ENCODE measurements around the gene AIRE.
A peak's percentile ranks its signal among the peaks of the same experiment; 100 is the strongest.
"Not testable (repeated sequence)": the region's sequence is repeated elsewhere in the genome, so short reads cannot be mapped to it uniquely, and the experiment has no call there.

Gene AIRE

DNA sequence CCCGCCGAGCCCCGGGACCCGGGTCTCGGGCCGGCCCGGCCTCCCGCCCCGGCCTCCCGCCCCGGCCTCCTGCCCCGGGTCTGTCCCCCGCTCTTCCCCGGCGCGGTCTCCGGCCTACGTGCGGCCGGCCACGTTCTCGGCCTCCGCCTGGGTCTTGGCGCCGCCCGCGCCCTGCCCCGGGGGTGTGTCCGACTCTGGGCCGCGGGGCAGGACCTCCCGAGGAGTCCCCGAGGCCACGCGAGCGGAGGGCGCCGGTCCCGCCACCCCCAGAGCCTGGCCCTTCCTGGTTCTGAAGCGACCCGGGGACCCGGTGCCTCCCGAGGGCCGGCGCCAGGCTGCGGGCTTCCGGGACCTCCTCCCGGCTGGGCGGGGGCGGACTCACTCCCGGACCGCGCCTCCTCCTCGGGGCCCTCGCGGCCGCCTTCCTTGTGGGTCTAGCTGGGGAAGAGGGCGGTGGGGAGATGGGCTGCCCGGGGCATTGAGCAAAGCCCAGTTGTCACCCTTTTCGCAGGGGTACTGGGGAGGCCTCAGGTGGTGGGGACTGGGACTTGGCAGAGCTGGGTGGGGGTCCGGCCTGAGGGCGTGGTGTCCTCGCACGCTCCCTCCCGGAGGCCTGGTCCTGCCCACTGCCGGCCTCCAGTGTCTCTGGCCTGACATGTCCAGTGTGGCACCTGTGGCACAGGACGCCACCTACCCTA, 14.7 kb downstream of the AIRE start:
- TF ChIP-seq, protein P1, sequence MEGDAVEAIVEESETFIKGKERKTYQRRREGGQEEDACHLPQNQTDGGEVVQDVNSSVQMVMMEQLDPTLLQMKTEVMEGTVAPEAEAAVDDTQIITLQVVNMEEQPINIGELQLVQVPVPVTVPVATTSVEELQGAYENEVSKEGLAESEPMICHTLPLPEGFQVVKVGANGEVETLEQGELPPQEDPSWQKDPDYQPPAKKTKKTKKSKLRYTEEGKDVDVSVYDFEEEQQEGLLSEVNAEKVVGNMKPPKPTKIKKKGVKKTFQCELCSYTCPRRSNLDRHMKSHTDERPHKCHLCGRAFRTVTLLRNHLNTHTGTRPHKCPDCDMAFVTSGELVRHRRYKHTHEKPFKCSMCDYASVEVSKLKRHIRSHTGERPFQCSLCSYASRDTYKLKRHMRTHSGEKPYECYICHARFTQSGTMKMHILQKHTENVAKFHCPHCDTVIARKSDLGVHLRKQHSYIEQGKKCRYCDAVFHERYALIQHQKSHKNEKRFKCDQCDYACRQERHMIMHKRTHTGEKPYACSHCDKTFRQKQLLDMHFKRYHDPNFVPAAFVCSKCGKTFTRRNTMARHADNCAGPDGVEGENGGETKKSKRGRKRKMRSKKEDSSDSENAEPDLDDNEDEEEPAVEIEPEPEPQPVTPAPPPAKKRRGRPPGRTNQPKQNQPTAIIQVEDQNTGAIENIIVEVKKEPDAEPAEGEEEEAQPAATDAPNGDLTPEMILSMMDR (IDR thresholded peaks at IDR 0.05; ENCODE audit: extremely low read depth, missing control alignments): no peak
- DNase-seq (ENCODE audit: low spot score): peak; percentile 91

DNA sequence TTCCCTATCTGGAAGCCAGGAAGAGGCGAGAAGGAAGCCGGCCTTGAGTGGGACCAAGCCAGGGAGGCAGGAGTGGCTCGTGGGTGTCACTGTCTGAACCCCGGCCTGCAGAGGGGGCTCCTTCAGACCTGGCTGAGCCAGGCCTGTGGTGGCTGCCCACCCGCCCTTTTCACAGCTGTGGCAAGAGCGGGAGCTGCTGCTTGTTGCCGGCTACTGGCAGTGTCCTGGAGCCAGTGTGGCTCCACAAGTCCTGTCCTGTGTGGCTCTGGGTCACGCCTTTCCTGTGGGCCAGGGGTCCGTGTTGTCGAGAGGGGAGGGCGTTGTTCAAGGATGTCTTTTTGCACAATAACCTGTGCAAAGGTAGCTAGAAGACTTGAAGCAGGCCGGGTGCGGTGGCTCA, 15.5 kb downstream of the AIRE start:
- DNase-seq (ENCODE audit: low spot score): no peak
- TF ChIP-seq, protein P1 (IDR thresholded peaks at IDR 0.05; ENCODE audit: extremely low read depth, missing control alignments): no peak

DNA sequence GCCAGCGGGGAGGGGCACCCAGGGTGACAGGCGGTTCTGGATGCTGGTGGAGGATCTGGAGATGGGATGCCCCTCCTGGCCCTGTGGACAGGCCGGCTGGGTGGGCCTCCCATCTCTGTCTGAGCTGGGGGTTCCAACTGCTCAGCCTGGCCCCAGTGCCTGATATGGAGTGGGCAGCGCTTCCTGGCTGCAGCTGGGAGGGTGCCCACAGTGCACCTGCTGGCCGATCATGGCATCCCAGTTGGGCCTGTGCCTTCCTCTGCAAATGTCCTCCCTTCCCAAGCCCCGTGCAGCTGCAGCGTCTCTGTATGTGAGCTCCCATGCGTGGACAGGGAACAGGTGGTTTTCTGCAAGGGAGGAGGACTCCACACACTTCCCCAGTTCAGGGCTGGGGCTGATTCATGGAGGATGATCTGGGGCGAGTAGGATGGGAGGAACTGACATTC, 16.3 kb downstream of the AIRE start:
- no peak for DNase-seq (ENCODE audit: low spot score)

DNA sequence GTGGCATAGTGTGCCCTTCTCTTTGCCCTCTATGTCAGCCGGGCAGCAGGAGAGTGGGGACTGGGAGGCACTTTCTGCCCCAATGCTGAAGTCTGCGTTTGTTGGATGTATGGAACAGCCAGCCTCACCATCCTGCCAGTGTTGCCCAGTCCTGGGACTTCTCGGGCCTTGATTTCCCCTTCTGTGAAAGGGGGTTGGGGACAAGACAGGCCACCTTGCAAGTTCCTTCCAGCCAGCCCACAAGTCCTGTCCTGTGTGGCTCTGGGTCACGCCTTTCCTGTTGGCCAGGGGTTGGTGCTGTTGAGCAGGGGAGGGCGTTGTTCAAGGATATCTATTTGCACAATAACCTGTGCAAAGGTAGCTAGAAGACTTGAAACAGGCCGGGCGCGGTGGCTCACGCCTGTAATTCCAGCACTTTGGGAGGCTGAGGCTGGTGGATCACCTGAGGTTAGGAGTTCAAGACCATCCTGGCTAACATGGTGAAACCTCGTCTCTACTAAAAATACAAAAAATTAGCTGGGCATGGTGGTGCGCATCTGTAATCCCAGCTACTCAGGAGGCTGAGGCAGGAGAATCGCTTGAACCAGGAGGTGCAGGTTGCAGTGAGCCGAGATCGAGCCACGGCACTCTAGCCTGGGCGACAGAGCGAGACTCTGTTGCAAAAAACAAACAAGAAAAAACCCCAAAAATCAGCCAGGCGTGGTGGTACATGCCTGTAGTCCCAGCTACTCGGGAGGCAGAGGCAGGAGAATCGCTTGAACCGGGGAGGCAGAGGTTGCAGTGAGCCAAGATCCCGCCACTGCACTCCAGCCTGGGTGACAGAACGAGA, 17.1 kb downstream of the AIRE start:
- not testable (repeated sequence) for DNase-seq (ENCODE audit: low spot score)

More for the DNA sequence above, 16.3 kb downstream of the AIRE start:
- TF ChIP-seq, protein P1 (IDR thresholded peaks at IDR 0.05; ENCODE audit: extremely low read depth, missing control alignments): no peak

DNA sequence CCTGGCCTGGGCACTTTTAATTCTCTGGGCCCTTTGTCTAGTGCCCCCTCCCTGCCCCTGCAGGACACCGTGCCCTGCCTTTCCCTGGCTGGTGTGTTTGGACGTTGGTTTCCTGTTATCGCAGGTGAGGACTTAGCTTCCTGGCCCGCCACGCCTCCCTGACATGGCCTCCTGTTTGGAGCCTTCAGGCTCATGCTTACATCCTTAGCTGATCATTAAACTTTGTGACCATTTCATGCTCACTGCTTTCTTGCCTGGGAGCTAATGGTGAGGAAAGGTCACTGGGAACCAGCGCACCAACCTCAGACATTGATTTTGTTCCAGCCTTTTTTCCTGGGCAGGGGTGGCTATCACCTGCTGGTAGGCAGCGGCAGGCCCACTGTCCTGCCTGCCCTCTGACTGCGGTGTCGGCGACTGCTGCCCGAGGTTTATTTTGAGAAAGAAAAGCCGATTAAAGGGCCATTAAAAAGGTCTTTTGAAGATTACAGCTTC, 17.9 kb downstream of the AIRE start:
- TF ChIP-seq, protein P1 (IDR thresholded peaks at IDR 0.05; ENCODE audit: extremely low read depth, missing control alignments): no peak
- no peak for DNase-seq (ENCODE audit: low spot score)

DNA sequence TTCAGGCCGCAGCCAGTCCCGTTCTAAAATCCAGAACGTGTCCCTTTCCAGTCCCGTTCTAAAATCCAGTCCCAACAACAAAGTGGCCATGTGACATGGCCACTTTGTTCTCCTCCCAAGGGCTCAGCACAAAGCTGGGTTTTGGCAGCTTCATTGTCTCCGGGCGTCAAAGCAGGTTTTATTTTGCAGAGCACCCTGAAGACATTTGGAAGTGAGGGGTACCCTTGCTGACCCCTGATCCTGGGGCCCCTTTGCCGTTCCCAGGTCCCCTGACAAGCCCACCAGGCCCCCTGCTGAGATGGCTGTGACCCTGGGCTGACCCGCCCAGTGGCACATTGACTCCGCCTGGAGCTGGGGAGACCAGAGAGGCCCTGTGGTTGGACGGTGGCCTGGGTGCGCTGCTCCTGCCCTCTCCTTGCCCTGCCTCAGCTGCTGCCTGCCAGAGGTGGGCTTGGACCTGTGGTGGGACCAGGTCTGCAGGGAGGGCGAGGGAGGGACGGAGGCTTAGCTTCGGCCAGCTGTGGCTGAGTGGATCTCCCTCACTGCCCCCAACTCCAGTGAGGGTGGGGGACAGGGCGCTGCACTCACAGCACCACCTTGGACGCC, 18.4 kb downstream of the AIRE start:
- no peak for DNase-seq (ENCODE audit: low spot score)
- TF ChIP-seq, protein P1 (IDR thresholded peaks at IDR 0.05; ENCODE audit: extremely low read depth, missing control alignments): no peak

DNA sequence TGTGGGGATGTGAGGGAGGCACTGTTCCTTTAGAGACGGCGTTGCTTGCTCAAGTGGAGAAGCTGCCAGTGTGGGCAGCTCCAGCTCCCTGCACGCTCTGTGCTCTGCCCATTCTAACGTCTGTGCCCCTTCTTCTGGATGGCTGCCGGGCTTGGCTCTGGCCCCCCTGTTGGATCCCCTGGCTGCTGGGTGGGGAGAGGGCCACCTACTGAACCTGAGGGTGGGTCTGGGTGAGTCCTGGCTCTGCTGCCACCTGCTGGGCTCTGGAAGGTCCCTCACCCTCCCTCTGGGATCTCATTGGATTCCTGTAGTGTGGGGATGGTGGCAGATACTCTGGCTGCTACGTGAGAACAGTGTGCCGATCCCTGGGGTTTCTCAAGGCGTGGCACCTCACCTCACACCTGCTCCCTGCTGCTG, 19.2 kb downstream of the AIRE start:
- peak; percentile 73 for DNase-seq (ENCODE audit: low spot score)
- TF ChIP-seq, protein P1 (IDR thresholded peaks at IDR 0.05; ENCODE audit: extremely low read depth, missing control alignments): peak; percentile 19
